BE2C (cell line): ENCODE results near the gene ANKRD6.

Experiments
- DNase-seq: peaks from one replicate; pipeline ENCODE4 v3.0.0-alpha.2; 2020
- H3K27me3 ChIP-seq: fragments of 250-450 bp; sonication (Bioruptor Pico); 2 replicates; pipeline ENCODE4 v1.5.1; 2020; ENCODE audit warnings: mild to moderate bottlenecking
- H3K36me3 ChIP-seq: fragments of 250-450 bp; sonication (Bioruptor Pico); 2 replicates; pipeline ENCODE4 v1.5.1; 2020; ENCODE audit warnings: mild to moderate bottlenecking
- H3K4me1 ChIP-seq: fragments of 250-450 bp; sonication (Bioruptor Pico); 2 replicates; pipeline ENCODE4 v1.5.1; 2020
- H3K4me3 ChIP-seq: 2 replicates; pipeline ENCODE4 v1.5.1; 2011; ENCODE audit warnings: low read depth, low read length
- H3K9me3 ChIP-seq: fragments of 250-450 bp; sonication (Bioruptor Pico); 2 replicates; pipeline ENCODE4 v1.5.1; 2020
- TF ChIP-seq, protein P1 (sequence below): IDR thresholded peaks from 2 replicates; pipeline ENCODE4 v1.5.1; 2012; ENCODE audit warnings: mild to moderate bottlenecking, low read depth, low read length

ANKRD6 gene

GRCh38 chr6:89509777-89510281 lies 76.9 kb downstream of the ANKRD6 start:
- TF ChIP-seq, protein P1, sequence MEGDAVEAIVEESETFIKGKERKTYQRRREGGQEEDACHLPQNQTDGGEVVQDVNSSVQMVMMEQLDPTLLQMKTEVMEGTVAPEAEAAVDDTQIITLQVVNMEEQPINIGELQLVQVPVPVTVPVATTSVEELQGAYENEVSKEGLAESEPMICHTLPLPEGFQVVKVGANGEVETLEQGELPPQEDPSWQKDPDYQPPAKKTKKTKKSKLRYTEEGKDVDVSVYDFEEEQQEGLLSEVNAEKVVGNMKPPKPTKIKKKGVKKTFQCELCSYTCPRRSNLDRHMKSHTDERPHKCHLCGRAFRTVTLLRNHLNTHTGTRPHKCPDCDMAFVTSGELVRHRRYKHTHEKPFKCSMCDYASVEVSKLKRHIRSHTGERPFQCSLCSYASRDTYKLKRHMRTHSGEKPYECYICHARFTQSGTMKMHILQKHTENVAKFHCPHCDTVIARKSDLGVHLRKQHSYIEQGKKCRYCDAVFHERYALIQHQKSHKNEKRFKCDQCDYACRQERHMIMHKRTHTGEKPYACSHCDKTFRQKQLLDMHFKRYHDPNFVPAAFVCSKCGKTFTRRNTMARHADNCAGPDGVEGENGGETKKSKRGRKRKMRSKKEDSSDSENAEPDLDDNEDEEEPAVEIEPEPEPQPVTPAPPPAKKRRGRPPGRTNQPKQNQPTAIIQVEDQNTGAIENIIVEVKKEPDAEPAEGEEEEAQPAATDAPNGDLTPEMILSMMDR, result no peak
- peak; percentile 32 for DNase-seq
- H3K36me3 ChIP-seq, result no peaks in the 10 kb centered on the region
- no peaks in the 10 kb centered on the region for H3K9me3 ChIP-seq
- H3K27me3 ChIP-seq, result no peaks in the 10 kb centered on the region
- H3K4me1 ChIP-seq, result no peaks in the 10 kb centered on the region
- no peak overlapping the region for H3K4me3 ChIP-seq

DNA sequence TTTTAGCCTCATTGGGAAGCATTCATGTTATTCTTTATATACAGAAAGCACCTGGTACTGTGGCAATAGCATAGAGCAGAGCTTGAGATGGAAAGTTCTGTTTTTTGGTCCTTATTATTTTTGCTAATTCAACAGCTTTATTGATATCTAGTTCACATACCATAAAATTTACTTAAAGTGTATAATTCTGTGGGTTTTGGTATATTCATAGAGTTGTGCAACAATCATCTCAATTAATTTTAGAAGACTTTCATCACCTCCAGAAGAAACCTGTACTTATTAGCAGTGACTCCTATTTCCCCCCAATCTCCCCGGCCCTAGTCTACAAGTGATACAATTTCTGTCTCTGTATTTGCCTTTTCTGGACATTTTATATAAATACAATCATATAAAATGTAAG lies 77.4 kb downstream of the ANKRD6 start:
- DNase-seq, result no peak
- Histone ChIP-seq H3K36me3 (no peaks in the 10 kb centered on the region), H3K4me3 (no peak overlapping the region), H3K9me3 (no peaks in the 10 kb centered on the region), H3K27me3 (no peaks in the 10 kb centered on the region), H3K4me1 (no peaks in the 10 kb centered on the region)
- TF ChIP-seq, protein P1, result no peak

- TF ChIP-seq, protein P1, result no peak
- no peaks in the 10 kb centered on the region for H3K4me1 ChIP-seq
- no peak for DNase-seq
Observed at GRCh38 chr6:89518352-89519055, 85.6 kb downstream of the ANKRD6 start.

GRCh38 chr6:89520736-89521135 lies 87.8 kb downstream of the ANKRD6 start:
- Histone ChIP-seq H3K27me3 (no peaks in the 10 kb centered on the region), H3K4me1 (no peaks in the 10 kb centered on the region), H3K9me3 (no peaks in the 10 kb centered on the region), H3K36me3 (no peaks in the 10 kb centered on the region), H3K4me3 (no peak overlapping the region)
- TF ChIP-seq, protein P1, result no peak
- DNase-seq, result no peak

More at GRCh38 chr6:89518352-89519055, 85.6 kb downstream of the ANKRD6 start:
- H3K36me3 ChIP-seq, result no peaks in the 10 kb centered on the region
- H3K4me3 ChIP-seq, result no peak overlapping the region
- no peaks in the 10 kb centered on the region for H3K27me3 ChIP-seq
- no peaks in the 10 kb centered on the region for H3K9me3 ChIP-seq

GRCh38 chr6:89522778-89523177 lies 89.8 kb downstream of the ANKRD6 start:
- DNase-seq, result no peak

More at GRCh38 chr6:89522778-89523177, 89.8 kb downstream of the ANKRD6 start:
- no peaks in the 10 kb centered on the region for H3K4me1 ChIP-seq
- H3K36me3 ChIP-seq, result no peaks in the 10 kb centered on the region
- H3K4me3 ChIP-seq, result no peak overlapping the region
- no peaks in the 10 kb centered on the region for H3K9me3 ChIP-seq
- no peaks in the 10 kb centered on the region for H3K27me3 ChIP-seq
- TF ChIP-seq, protein P1, result no peak
